HL-60 (cell line): ENCODE results near the gene MCL1.

Source experiments
- GABPA ChIP-seq: IDR thresholded peaks from 2 replicates; pipeline ENCODE4 v1.6.1; 2012; ENCODE audit warnings: low read depth
- POLR2AphosphoS5 ChIP-seq: IDR thresholded peaks from 2 replicates; pipeline ENCODE4 v1.6.1; 2012; ENCODE audit warnings: low read depth
- TF ChIP-seq, protein P1 (sequence below): IDR thresholded peaks from one replicate; pipeline ENCODE4 v1.5.1; 2011; ENCODE audit warnings: low read length, control low read depth, inconsistent platforms; ENCODE audit not compliant: insufficient read depth

DNA sequence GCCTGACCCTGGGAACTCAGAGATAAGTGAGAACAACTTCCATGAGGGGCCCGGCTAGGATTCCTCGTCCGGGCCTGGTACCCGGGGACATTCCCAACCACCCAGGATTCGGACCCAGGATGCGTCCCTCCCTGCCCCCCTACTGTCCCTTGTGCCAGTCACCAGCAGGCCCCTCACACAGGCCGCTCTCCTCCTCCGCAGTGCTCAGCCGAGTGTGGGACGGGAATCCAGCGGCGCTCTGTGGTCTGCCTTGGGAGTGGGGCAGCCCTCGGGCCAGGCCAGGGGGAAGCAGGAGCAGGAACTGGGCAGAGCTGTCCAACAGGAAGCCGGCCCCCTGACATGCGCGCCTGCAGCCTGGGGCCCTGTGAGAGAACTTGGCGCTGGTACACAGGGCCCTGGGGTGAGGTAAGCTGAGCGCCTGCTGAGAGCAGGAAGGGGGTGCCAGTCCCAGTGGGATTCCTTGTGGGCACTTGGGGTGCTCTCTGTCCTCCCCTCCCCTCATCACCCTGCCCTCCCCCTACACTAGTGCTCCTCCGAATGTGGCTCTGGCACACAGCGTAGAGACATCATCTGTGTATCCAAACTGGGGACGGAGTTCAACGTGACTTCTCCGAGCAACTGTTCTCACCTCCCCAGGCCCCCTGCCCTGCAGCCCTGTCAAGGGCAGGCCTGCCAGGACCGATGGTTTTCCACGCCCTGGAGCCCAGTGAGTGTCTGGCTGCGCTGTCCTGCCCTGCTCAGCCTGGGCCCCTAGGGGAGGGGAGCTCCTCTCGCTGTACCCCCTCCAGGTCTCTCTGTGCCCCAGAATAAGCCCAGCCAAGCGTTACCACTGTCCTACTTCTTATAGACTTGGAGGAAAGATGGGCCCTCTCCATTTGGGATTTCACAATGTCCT is 20.4 kb downstream of the MCL1 start:
- TF ChIP-seq, protein P1, sequence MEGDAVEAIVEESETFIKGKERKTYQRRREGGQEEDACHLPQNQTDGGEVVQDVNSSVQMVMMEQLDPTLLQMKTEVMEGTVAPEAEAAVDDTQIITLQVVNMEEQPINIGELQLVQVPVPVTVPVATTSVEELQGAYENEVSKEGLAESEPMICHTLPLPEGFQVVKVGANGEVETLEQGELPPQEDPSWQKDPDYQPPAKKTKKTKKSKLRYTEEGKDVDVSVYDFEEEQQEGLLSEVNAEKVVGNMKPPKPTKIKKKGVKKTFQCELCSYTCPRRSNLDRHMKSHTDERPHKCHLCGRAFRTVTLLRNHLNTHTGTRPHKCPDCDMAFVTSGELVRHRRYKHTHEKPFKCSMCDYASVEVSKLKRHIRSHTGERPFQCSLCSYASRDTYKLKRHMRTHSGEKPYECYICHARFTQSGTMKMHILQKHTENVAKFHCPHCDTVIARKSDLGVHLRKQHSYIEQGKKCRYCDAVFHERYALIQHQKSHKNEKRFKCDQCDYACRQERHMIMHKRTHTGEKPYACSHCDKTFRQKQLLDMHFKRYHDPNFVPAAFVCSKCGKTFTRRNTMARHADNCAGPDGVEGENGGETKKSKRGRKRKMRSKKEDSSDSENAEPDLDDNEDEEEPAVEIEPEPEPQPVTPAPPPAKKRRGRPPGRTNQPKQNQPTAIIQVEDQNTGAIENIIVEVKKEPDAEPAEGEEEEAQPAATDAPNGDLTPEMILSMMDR = no peak
- TF ChIP-seq GABPA (no peak), POLR2AphosphoS5 (no peak)
